Left renal cortex interstitium (tissue), 4 donors: ENCODE measurements around the gene STAC3. TPM values are rescaled to one million over a fixed set of nuclear protein-coding genes. Genes with fewer than 3 reads are reported as not detected.

Experiments
- DNase-seq, 4 donors: peaks; one replicate each; pipeline ENCODE4 v3.0.0-alpha.2; 2013; ENCODE audit warnings: low read depth in 4 of 4, low spot score in 2 of 4, missing footprints in 1 of 4
- polyA plus RNA-seq, 4 donors: library from polyadenylated mRNA; unstranded; fragments of 120-200 nt; gene quantifications; one replicate each; pipeline ENCODE4 v1.2.1, GENCODE V29; 2013; ENCODE audit not compliant: insufficient read length in 4 of 4

The STAC3 gene
- polyA plus RNA-seq, 4 donors = 1.9 to 8.4 (median 5.4) TPM

GRCh38 chr12:57213763-57214397 is 37.1 kb downstream of the STAC3 start:
- DNase-seq = no peak

- DNase-seq = peak in 3 of 4 donors; percentile 71 to 79 (median 74)
These were observed 37.8 kb downstream of the STAC3 start for GRCh38 chr12:57213058-57213715.

DNA sequence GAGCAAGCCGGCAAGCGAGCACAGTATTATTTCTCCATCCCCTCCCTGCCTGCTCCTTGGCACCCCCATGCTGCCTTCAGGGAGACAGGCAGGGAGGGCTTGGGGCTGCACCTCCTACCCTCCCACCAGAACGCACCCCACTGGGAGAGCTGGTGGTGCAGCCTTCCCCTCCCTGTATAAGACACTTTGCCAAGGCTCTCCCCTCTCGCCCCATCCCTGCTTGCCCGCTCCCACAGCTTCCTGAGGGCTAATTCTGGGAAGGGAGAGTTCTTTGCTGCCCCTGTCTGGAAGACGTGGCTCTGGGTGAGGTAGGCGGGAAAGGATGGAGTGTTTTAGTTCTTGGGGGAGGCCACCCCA is 38.3 kb downstream of the STAC3 start:
- DNase-seq = no peak

GRCh38 chr12:57211791-57212700 is 38.9 kb downstream of the STAC3 start:
- DNase-seq = no peak

DNA sequence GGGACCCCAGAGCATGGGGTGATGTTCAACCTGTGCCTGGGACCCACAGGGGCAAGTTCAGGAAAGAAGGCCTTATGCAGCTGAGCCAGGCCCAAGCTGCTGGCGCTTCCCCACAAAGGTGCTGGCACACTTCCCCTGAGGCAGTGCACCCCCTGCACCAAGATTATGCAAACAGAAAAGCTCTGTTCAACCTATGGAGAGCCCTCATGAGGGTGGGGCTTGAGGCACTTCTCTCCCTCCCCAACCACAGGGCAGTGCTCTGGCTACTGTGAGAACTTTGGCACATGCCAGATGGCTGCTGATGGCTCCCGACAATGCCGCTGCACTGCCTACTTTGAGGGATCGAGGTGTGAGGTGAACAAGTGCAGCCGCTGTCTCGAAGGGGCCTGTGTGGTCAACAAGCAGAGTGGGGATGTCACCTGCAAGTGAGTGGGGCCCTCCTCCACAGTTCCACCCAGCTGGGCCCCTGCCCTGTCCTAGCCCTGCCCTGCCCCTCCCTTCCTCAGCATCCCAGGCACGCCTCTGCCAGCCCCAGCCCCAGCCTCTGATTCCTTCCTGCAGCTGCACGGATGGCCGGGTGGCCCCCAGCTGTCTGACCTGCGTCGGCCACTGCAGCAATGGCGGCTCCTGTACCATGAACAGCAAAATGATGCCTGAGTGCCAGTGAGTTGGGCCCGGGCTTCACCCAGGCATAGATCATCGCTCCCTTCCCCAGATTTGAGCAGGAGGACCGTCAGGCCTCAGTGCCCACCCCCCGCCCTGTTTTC is 39.9 kb downstream of the STAC3 start:
- no peak for DNase-seq

DNA sequence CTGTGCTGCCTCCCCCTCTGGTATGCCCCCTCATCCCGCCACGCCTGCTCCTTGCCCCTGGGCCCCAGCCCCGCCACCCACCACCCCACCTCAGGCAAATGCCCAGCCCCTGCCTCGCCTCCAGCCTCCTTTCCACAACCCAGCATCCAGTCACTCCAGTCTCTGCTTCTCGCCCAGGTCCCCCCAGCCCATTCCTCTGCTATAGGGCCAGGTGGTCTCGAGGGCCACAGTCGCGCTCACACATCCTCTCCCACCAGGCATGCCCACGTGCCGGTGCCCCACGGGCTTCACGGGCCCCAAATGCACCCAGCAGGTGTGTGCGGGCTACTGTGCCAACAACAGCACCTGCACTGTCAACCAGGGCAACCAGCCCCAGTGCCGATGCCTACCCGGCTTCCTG is 40.5 kb downstream of the STAC3 start:
- DNase-seq = no peak

DNA sequence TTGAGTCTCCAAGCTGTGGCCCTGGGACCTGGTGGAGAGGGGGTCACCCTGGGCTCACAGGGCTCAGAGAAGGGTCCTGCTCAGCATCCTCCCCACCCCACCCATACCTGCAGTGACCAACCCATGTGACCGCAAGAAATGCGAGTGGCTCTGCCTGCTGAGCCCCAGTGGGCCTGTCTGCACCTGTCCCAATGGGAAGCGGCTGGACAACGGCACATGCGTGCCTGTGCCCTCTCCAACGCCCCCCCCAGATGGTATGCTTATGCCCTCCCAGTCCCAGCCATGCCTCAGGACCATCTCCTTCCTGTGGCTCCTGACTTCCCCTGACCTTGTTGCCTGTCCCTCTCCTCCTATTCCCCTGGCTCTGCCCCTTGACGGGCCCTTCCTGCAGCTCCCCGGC is 41.1 kb downstream of the STAC3 start:
- no peak for DNase-seq

DNA sequence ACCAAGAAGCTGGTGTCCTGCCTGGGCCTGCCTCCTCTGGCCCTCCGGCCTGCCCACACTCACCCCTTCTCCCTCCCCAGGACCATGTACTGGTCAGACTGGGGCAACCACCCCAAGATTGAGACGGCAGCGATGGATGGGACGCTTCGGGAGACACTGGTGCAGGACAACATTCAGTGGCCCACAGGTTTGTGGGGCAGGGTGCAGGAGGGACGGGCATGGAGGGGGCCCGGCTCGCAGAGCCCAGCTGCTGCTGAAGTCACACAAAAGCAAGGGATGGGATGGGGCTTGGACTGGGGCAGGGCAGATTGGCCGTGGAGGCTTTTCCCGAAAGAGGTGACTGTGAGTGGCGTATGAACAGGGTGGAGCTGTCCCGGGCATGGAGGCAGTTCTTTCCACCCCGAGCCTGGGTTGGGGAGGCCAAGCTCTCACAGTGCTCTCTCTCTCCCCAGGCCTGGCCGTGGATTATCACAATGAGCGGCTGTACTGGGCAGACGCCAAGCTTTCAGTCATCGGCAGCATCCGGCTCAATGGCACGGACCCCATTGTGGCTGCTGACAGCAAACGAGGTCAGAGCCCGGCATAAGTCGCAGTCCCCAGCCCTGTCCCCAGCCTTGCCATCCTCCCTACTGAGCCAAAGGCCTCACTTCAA is 42.2 kb downstream of the STAC3 start:
- no peak for DNase-seq

GRCh38 chr12:57207731-57208630 is 43.0 kb downstream of the STAC3 start:
- no peak for DNase-seq

GRCh38 chr12:57205931-57206330 is 45.1 kb downstream of the STAC3 start:
- DNase-seq = no peak

DNA sequence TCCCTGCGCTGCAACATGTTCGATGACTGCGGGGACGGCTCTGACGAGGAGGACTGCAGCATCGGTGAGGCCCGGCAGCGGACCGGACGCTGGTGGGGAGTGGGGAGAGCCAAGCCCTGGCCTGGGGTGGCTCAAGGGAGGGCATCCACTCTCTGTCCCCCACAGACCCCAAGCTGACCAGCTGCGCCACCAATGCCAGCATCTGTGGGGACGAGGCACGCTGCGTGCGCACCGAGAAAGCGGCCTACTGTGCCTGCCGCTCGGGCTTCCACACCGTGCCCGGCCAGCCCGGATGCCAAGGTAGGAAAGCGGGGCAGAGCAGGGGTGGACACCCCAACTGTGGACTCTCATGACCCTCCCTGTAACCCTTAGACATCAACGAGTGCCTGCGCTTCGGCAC is 45.8 kb downstream of the STAC3 start:
- no peak for DNase-seq

DNA sequence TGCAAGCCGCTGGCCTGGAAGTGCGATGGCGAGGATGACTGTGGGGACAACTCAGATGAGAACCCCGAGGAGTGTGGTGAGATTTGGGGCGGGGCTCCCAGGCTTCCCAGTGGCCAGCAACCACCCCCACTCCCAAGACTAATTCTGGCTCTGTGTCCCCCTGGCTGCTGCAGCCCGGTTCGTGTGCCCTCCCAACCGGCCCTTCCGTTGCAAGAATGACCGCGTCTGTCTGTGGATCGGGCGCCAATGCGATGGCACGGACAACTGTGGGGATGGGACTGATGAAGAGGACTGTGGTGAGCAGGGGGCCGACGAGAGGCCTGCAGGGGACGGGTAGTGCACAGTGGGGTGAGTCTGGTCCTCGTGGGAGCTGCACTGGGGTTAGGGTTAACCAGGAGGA is 46.5 kb downstream of the STAC3 start:
- DNase-seq = no peak

- DNase-seq = no peak
These were observed 47.2 kb downstream of the STAC3 start for GRCh38 chr12:57203791-57204190.

DNA sequence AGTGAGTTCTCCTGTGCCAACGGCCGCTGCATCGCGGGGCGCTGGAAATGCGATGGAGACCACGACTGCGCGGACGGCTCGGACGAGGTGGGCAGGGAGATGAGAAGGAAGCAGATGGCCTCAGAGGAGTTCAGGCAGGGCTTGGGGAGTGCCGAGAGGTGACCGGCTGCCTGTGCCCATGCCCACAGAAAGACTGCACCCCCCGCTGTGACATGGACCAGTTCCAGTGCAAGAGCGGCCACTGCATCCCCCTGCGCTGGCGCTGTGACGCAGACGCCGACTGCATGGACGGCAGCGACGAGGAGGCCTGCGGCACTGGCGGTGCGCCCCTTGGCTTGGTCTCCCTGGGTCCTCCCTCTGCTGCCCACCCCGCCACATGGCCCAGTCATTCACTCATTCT is 47.8 kb downstream of the STAC3 start:
- DNase-seq = no peak

DNA sequence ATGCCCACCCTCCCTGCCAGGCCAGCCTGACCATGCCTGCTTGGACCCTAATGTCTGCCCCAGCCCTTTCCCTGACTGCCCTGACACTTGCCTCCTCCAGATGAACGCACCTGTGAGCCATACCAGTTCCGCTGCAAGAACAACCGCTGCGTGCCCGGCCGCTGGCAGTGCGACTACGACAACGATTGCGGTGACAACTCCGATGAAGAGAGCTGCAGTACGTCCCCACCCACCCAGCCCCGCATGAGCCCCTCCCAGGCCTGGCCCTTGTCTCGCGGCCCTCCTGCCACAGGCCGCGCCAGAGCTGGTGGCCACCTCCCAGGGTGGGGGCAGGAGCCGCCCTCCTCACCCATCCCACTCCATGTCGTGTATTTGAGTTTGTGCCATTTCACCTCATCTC is 48.7 kb downstream of the STAC3 start:
- DNase-seq = no peak

DNA sequence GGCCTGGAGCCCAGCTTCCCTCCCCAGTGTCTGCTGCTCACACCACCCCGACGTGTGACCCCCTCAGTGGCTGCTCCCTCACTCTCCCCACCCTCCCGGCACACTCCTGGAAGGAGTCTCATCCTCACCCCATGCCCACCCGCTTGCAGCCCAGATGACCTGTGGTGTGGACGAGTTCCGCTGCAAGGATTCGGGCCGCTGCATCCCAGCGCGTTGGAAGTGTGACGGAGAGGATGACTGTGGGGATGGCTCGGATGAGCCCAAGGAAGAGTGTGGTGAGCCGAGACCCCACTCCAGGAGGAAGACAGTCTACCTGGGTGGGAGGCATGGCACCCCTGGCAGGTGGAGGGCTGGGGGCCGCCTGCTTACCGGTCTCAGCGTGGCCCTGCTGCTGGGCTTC is 49.4 kb downstream of the STAC3 start:
- no peak for DNase-seq

GRCh38 chr12:57201219-57201618 is 49.8 kb downstream of the STAC3 start:
- no peak for DNase-seq

DNA sequence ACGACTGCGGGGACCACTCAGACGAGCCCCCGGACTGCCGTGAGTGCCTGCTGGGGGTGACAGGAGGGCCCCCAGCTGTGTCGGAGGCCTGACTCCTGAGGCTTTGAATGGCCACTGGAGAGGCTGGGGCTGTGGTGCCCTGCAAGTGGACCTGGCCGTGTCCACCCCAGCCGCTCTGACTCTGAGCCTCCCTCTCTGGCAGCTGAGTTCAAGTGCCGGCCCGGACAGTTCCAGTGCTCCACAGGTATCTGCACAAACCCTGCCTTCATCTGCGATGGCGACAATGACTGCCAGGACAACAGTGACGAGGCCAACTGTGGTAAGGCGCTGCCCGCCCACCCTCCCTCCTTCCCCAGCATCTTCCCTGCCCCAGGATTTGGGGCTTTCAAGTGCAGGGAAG is 50.5 kb downstream of the STAC3 start:
- no peak for DNase-seq

DNA sequence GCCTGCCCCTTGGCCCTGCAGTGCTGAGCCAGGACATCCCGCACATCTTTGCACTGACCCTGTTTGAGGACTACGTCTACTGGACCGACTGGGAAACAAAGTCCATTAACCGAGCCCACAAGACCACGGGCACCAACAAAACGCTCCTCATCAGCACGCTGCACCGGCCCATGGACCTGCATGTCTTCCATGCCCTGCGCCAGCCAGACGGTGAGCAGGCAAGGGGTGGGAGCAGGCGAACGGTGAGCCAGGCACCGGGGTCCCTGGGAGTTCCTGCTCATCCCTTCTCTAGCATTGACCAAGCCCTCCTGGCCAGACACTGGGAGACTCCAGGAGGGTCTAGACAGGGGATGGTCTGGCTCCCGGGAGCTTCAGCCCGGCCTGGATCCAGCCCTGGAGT is 51.8 kb downstream of the STAC3 start:
- no peak for DNase-seq
